Neural crest cell (in vitro differentiated cells): Measurements from ENCODE around the gene CCDC57. TPM values are rescaled to one million over a fixed set of nuclear protein-coding genes. Genes with fewer than 3 reads are reported as not detected.

Experiments used
- DNase-seq: peaks from one replicate; pipeline ENCODE4 v3.0.0; 2021; ENCODE audit warnings: low read depth, mixed read lengths, low spot score
- H3K27ac Mint-ChIP-seq: one replicate; pipeline ENCODE4 v1.8.0; 2021; ENCODE audit warnings: mild to moderate bottlenecking, mixed read lengths; ENCODE audit not compliant: unreplicated experiment
- H3K27me3 Mint-ChIP-seq: 2 replicates; pipeline ENCODE4 v1.8.0; 2021; ENCODE audit warnings: low read depth, mild to moderate bottlenecking, mixed read lengths
- H3K36me3 Mint-ChIP-seq: 2 replicates; pipeline ENCODE4 v1.8.0; 2021; ENCODE audit warnings: low read depth, mild to moderate bottlenecking, mixed read lengths
- H3K4me1 Mint-ChIP-seq: 2 replicates; pipeline ENCODE4 v1.8.0; 2021; ENCODE audit warnings: mixed read lengths
- H3K4me3 Mint-ChIP-seq: one replicate; pipeline ENCODE4 v1.8.0; 2021; ENCODE audit warnings: mild to moderate bottlenecking, mixed read lengths
- H3K9me3 Mint-ChIP-seq: 2 replicates; pipeline ENCODE4 v1.8.0; 2021; ENCODE audit warnings: mixed read lengths
- microRNA-seq: library from miRNA; unstranded; fragments of <30 nt; microRNA quantifications from one replicate; pipeline ENCODE4, GENCODE V29; 2020
- total RNA-seq: library from RNA; stranded (reverse); gene quantifications from 2 replicates; pipeline ENCODE4 v1.2.1, GENCODE V29; 2021
- TF ChIP-seq, protein P1 (sequence below): fragments of 200-600 bp; sonication (generic); conservative IDR thresholded peaks from 2 replicates; pipeline ENCODE4 v1.5.0; 2021; ENCODE audit warnings: antibody characterized with exemption, mild to moderate bottlenecking

Gene CCDC57
- total RNA-seq, 1 donor from 2014 or later: 47.5 TPM

DNA sequence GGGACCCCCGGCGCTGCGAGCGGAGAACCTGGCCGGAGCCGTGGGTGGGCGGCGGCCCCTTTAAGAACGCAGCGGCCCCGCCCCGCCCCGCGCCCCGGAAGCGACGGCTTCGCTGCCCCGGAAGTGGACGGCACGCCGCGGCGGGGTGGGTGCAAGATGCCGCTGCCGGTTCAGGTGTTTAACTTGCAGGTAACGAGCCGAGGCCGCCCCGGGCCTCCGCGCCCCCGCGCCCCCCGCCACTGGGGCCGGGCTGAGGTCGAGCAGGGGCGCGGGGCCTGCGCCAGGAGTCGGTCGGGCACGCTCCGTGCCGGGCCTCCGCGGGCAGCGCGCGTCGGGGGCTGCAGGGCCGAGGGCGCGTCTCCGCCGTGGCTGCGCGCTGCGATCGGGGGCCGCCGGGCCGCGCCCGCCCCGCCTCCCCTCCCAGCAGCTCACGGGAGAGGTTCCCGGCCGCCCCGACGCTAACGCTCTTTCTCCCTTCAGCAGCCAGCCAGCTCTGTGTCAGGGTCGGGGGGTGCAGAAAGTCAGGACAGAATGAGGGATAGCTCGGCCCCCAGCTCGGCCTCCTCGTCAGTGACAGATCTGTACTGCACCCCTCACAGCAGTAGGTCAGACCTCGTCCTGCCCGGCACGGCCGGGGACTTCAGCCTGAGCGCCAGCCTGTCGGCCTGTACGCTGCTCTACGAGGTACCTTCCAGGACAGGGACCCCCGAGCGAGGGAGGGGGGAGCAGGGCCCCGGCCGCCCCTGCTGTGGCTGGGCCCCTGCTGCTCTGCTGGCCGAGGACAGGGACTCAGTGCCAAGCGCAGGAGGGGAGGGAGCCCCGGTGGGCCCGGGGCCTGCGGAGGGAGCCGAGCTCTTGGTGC, 160.6 kb downstream of the CCDC57 start, which contains the start of the genes GPS1 and RFNG:
TSS of gene GPS1 (plus strand) at position 123 of the 862 bp plus-strand sequence. CDS start at position 157, 34 bp downstream.
TSS of gene RFNG (minus strand) at position 36 of the 862 bp plus-strand sequence. CDS start 45 bp downstream, outside the sequence.
- H3K36me3 Mint-ChIP-seq: peaks cover 5% of the 10 kb centered on the region
- TF ChIP-seq, protein P1, sequence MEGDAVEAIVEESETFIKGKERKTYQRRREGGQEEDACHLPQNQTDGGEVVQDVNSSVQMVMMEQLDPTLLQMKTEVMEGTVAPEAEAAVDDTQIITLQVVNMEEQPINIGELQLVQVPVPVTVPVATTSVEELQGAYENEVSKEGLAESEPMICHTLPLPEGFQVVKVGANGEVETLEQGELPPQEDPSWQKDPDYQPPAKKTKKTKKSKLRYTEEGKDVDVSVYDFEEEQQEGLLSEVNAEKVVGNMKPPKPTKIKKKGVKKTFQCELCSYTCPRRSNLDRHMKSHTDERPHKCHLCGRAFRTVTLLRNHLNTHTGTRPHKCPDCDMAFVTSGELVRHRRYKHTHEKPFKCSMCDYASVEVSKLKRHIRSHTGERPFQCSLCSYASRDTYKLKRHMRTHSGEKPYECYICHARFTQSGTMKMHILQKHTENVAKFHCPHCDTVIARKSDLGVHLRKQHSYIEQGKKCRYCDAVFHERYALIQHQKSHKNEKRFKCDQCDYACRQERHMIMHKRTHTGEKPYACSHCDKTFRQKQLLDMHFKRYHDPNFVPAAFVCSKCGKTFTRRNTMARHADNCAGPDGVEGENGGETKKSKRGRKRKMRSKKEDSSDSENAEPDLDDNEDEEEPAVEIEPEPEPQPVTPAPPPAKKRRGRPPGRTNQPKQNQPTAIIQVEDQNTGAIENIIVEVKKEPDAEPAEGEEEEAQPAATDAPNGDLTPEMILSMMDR: no peak
- H3K4me3 Mint-ChIP-seq: peak within 1 kb of the TSS; percentile 88
- H3K27me3 Mint-ChIP-seq: no peaks in the 10 kb centered on the region
- H3K4me1 Mint-ChIP-seq: no peaks in the 10 kb centered on the region
- H3K9me3 Mint-ChIP-seq: no peaks in the 10 kb centered on the region
- DNase-seq: peak; percentile 58
- H3K27ac Mint-ChIP-seq: peak within 1 kb of the TSS; percentile 12

Small RNAs within 50 kb of the gene (microRNA-seq; reads per million reads assigned to microRNA genes)
- gene MIR6787: not detected

Other genes starting within 250 kb of the CCDC57 start
- gene ASPSCR1, start 235.2 kb downstream of the CCDC57 start, total RNA-seq: 50.0 and 51.9 TPM in 2 replicates
- 129 and 135 TPM in 2 replicates for gene CENPX, start 190.0 kb downstream of the CCDC57 start, total RNA-seq
- gene LRRC45, start 189.5 kb downstream of the CCDC57 start, total RNA-seq: 55.7 and 63.5 TPM in 2 replicates
- gene RAC3, start 181.2 kb downstream of the CCDC57 start, total RNA-seq: 73.6 and 75.0 TPM in 2 replicates
- gene DCXR, start 175.1 kb downstream of the CCDC57 start, total RNA-seq: 198 and 199 TPM in 2 replicates
- gene RFNG, start 161.0 kb downstream of the CCDC57 start, total RNA-seq: 44.5 and 46.0 TPM in 2 replicates
- gene GPS1, start 160.9 kb downstream of the CCDC57 start, total RNA-seq: 154 and 156 TPM in 2 replicates
- 126 and 131 TPM in 2 replicates for gene DUS1L, start 147.0 kb downstream of the CCDC57 start, total RNA-seq
- gene FASN, start 114.6 kb downstream of the CCDC57 start, total RNA-seq: 816 and 839 TPM in 2 replicates
- 1.5 and 8.6 TPM in 2 replicates for gene SLC16A3, start 16.2 kb upstream of the CCDC57 start, total RNA-seq
- gene CSNK1D, start 60.9 kb upstream of the CCDC57 start, total RNA-seq: 163 and 165 TPM in 2 replicates
- gene CD7, start 104.8 kb upstream of the CCDC57 start, total RNA-seq: not detected in 2 replicates
- gene SECTM1, start 120.9 kb upstream of the CCDC57 start, total RNA-seq: not detected in 2 replicates
- gene TEX19, start 146.4 kb upstream of the CCDC57 start, total RNA-seq: 0.20 and 0.23 TPM in 2 replicates
- gene UTS2R, start 158.9 kb upstream of the CCDC57 start, total RNA-seq: not detected in 2 replicates
- 47.8 and 48.5 TPM in 2 replicates for gene HEXD, start 205.5 kb upstream of the CCDC57 start, total RNA-seq
- 33.3 and 35.6 TPM in 2 replicates for gene OGFOD3, start 205.7 kb upstream of the CCDC57 start, total RNA-seq
- gene CYBC1, start 237.9 kb upstream of the CCDC57 start, total RNA-seq: 111 and 115 TPM in 2 replicates
- 73.3 and 84.2 TPM in 2 replicates for gene NARF, start 245.9 kb upstream of the CCDC57 start, total RNA-seq